ENCODE results near the gene PSMD7.
"Not testable (repeated sequence)": the region's sequence is repeated elsewhere in the genome, so short reads cannot be mapped to it uniquely, and the experiment has no call there.

PSMD7 gene

GRCh38 chr16:74297145-74297665, 591 bp downstream of the PSMD7 start:
- peak in 1 of 2 donors; percentile 9 for DNase-seq

- DNase-seq, result no peak
Measured at GRCh38 chr16:74298104-74298503, 1.5 kb downstream of the PSMD7 start.

- no peak for DNase-seq
Measured at GRCh38 chr16:74302341-74302740, 5.7 kb downstream of the PSMD7 start.

GRCh38 chr16:74304164-74304834, 7.7 kb downstream of the PSMD7 start:
- peak in 1 of 2 donors; percentile 5 for DNase-seq

GRCh38 chr16:74304835-74305176, 8.2 kb downstream of the PSMD7 start:
- DNase-seq, result no peak

- no peak for DNase-seq
Measured at GRCh38 chr16:74305281-74305680, 8.7 kb downstream of the PSMD7 start.

- DNase-seq, result no peak
Measured at GRCh38 chr16:74305978-74306784, 9.6 kb downstream of the PSMD7 start.

GRCh38 chr16:74307383-74307782, 10.8 kb downstream of the PSMD7 start:
- no peak for DNase-seq

GRCh38 chr16:74309789-74310781, 13.5 kb downstream of the PSMD7 start:
- DNase-seq, result peak; percentile 40 to 50

GRCh38 chr16:74315059-74315458, 18.4 kb downstream of the PSMD7 start:
- no peak for DNase-seq

GRCh38 chr16:74320707-74321106, 24.1 kb downstream of the PSMD7 start:
- DNase-seq, result no peak

- DNase-seq, result peak; percentile 67 to 85
Measured at GRCh38 chr16:74321356-74321755, 24.7 kb downstream of the PSMD7 start.

GRCh38 chr16:74322301-74322710, 25.7 kb downstream of the PSMD7 start:
- DNase-seq, result no peak

- DNase-seq, result not testable (repeated sequence)
Measured at GRCh38 chr16:74324777-74325176, 28.2 kb downstream of the PSMD7 start.

- no peak for DNase-seq
Measured at GRCh38 chr16:74325641-74326040, 29.0 kb downstream of the PSMD7 start.

- not testable (repeated sequence) for DNase-seq
Measured at GRCh38 chr16:74328346-74328745, 31.7 kb downstream of the PSMD7 start.

GRCh38 chr16:74332469-74332868, 35.9 kb downstream of the PSMD7 start:
- not testable (repeated sequence) for DNase-seq

GRCh38 chr16:74337506-74337905, 40.9 kb downstream of the PSMD7 start:
- DNase-seq, result not testable (repeated sequence)

- DNase-seq, result not testable (repeated sequence)
Measured at GRCh38 chr16:74339226-74339625, 42.6 kb downstream of the PSMD7 start.

GRCh38 chr16:74353038-74353437, 56.4 kb downstream of the PSMD7 start:
- not testable (repeated sequence) for DNase-seq

Measured in inflammatory macrophage (primary cell).